HL-60 (cell line): ENCODE results near the gene PXDN.

Experiments
- DNase-seq, 2 experiments: peaks; one replicate each; pipeline ENCODE4 v3.0.0-alpha.2; 2010 to 2020; ENCODE audit warnings: low read depth in 1 of 2, low spot score in 1 of 2
- H3K27ac ChIP-seq: fragments of 250-450 bp; sonication (Bioruptor Pico); replicated peaks from 2 replicates; pipeline ENCODE4 v1.5.1; 2020; ENCODE audit warnings: mild to moderate bottlenecking, moderate library complexity
- H3K27me3 ChIP-seq: fragments of 250-450 bp; sonication (Bioruptor Pico); 2 replicates; pipeline ENCODE4 v1.5.1; 2021; ENCODE audit warnings: mild to moderate bottlenecking, moderate library complexity; ENCODE audit not compliant: insufficient read depth, poor library complexity, severe bottlenecking
- H3K4me3 ChIP-seq: replicated peaks from 2 replicates; pipeline ENCODE4 v1.5.1; 2011; ENCODE audit warnings: mild to moderate bottlenecking, control low read depth, low read length; ENCODE audit not compliant: insufficient read depth
- GABPA ChIP-seq: IDR thresholded peaks from 2 replicates; pipeline ENCODE4 v1.6.1; 2012; ENCODE audit warnings: low read depth
- POLR2AphosphoS5 ChIP-seq: IDR thresholded peaks from 2 replicates; pipeline ENCODE4 v1.6.1; 2012; ENCODE audit warnings: low read depth
- SPI1 ChIP-seq: IDR thresholded peaks from 2 replicates; pipeline ENCODE4 v1.6.1; 2012; ENCODE audit warnings: low read depth, mild to moderate bottlenecking, borderline replicate concordance
- TF ChIP-seq, protein P1 (sequence below): IDR thresholded peaks from 2 replicates; pipeline ENCODE4 v1.6.1; 2012; ENCODE audit warnings: low read depth; ENCODE audit not compliant: insufficient replicate concordance
- TF ChIP-seq, protein P2 (sequence below): IDR thresholded peaks from one replicate; pipeline ENCODE4 v1.5.1; 2011; ENCODE audit warnings: low read length, control low read depth, inconsistent platforms; ENCODE audit not compliant: insufficient read depth

PXDN gene

GRCh38 chr2:1754461-1755170 is 10.3 kb upstream of the PXDN start:
- no peak for DNase-seq
- Histone ChIP-seq H3K27ac (no peak overlapping the region), H3K4me3 (no peak overlapping the region), H3K27me3 (no peaks in the 10 kb centered on the region)
- TF ChIP-seq SPI1 = no peak
- TF ChIP-seq, protein P1, sequence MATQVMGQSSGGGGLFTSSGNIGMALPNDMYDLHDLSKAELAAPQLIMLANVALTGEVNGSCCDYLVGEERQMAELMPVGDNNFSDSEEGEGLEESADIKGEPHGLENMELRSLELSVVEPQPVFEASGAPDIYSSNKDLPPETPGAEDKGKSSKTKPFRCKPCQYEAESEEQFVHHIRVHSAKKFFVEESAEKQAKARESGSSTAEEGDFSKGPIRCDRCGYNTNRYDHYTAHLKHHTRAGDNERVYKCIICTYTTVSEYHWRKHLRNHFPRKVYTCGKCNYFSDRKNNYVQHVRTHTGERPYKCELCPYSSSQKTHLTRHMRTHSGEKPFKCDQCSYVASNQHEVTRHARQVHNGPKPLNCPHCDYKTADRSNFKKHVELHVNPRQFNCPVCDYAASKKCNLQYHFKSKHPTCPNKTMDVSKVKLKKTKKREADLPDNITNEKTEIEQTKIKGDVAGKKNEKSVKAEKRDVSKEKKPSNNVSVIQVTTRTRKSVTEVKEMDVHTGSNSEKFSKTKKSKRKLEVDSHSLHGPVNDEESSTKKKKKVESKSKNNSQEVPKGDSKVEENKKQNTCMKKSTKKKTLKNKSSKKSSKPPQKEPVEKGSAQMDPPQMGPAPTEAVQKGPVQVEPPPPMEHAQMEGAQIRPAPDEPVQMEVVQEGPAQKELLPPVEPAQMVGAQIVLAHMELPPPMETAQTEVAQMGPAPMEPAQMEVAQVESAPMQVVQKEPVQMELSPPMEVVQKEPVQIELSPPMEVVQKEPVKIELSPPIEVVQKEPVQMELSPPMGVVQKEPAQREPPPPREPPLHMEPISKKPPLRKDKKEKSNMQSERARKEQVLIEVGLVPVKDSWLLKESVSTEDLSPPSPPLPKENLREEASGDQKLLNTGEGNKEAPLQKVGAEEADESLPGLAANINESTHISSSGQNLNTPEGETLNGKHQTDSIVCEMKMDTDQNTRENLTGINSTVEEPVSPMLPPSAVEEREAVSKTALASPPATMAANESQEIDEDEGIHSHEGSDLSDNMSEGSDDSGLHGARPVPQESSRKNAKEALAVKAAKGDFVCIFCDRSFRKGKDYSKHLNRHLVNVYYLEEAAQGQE = peak; percentile 72

DNA sequence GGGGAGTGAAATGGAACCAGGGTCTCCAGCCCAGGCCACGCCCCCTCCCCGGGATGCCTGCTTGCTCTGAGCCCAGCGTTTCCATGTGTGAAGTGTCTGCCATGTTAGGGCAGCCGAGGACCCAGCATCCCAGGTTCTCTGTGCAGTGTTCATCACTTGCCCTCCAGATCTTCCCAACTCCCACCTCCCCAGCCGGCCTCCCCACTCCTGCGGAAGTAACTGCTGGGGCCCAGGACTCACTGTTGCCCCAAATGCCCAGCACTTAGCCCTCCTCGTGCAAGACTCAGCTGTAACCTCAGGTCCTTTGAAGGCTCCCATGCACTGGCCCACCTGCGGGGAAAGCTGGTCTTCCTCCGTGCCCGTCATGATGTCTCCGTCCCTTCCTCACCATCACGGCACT is 9.7 kb upstream of the PXDN start:
- H3K4me3 ChIP-seq = no peak overlapping the region
- TF ChIP-seq GABPA = no peak
- TF ChIP-seq, protein P1 = no peak
- TF ChIP-seq POLR2AphosphoS5 = no peak
- TF ChIP-seq, protein P2, sequence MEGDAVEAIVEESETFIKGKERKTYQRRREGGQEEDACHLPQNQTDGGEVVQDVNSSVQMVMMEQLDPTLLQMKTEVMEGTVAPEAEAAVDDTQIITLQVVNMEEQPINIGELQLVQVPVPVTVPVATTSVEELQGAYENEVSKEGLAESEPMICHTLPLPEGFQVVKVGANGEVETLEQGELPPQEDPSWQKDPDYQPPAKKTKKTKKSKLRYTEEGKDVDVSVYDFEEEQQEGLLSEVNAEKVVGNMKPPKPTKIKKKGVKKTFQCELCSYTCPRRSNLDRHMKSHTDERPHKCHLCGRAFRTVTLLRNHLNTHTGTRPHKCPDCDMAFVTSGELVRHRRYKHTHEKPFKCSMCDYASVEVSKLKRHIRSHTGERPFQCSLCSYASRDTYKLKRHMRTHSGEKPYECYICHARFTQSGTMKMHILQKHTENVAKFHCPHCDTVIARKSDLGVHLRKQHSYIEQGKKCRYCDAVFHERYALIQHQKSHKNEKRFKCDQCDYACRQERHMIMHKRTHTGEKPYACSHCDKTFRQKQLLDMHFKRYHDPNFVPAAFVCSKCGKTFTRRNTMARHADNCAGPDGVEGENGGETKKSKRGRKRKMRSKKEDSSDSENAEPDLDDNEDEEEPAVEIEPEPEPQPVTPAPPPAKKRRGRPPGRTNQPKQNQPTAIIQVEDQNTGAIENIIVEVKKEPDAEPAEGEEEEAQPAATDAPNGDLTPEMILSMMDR = no peak
- no peak for TF ChIP-seq SPI1
- no peak overlapping the region for H3K27ac ChIP-seq
- no peaks in the 10 kb centered on the region for H3K27me3 ChIP-seq
- DNase-seq = no peak

- no peak for DNase-seq
- H3K27ac ChIP-seq = no peak overlapping the region
- TF ChIP-seq GABPA = no peak
- TF ChIP-seq, protein P2 = no peak
- no peak for TF ChIP-seq POLR2AphosphoS5
- no peak for TF ChIP-seq SPI1
- TF ChIP-seq, protein P1 = no peak
- no peak overlapping the region for H3K4me3 ChIP-seq
- H3K27me3 ChIP-seq = no peaks in the 10 kb centered on the region
These were observed 8.4 kb upstream of the PXDN start for GRCh38 chr2:1752751-1753150.
